Astrocyte (in vitro differentiated cells and primary cell): ENCODE measurements around the gene SLC16A7. TPM values are rescaled to one million over a fixed set of nuclear protein-coding genes. Genes with fewer than 3 reads are reported as not detected.

Experiments used
- DNase-seq: peaks from one replicate; pipeline ENCODE4 v3.0.0-alpha.2; 2010; ENCODE audit warnings: low read depth
- FAIRE-seq: peaks from 2 replicates; lab custom pipeline; 2011; peaks lifted over from hg19 to GRCh38; lab: Jason Lieb, UNC
- H2AFZ ChIP-seq: 2 replicates; pipeline ENCODE4 v1.6.0; 2012; ENCODE audit warnings: low read depth, low read length, inconsistent platforms
- H3K27ac ChIP-seq: 2 replicates; pipeline ENCODE4 v1.5.1; 2011; ENCODE audit warnings: low read depth, low read length, inconsistent platforms
- H3K27me3 ChIP-seq: 2 replicates; pipeline ENCODE4 v1.6.0; 2011; ENCODE audit warnings: low read length, inconsistent platforms; ENCODE audit not compliant: insufficient read depth
- H3K36me3 ChIP-seq: 2 replicates; pipeline ENCODE4 v1.5.1; 2011; ENCODE audit warnings: low read length, inconsistent platforms; ENCODE audit not compliant: insufficient read depth
- H3K4me1 ChIP-seq: 2 replicates; pipeline ENCODE4 v1.5.1; 2011; ENCODE audit warnings: low read length, inconsistent platforms; ENCODE audit not compliant: insufficient read depth
- H3K4me2 ChIP-seq: 2 replicates; pipeline ENCODE4 v1.6.0; 2012; ENCODE audit warnings: low read length, inconsistent platforms
- H3K4me3 ChIP-seq: 2 replicates; pipeline ENCODE4 v1.5.1; 2011; ENCODE audit warnings: low read depth, mild to moderate bottlenecking, low read length, inconsistent platforms; ENCODE audit not compliant: insufficient read depth
- H3K79me2 ChIP-seq: 2 replicates; pipeline ENCODE4 v1.6.0; 2012; ENCODE audit warnings: mild to moderate bottlenecking, low read length, inconsistent platforms; ENCODE audit not compliant: insufficient read depth
- H3K9ac ChIP-seq: 2 replicates; pipeline ENCODE4 v1.6.0; 2012; ENCODE audit warnings: mild to moderate bottlenecking, low read length, inconsistent platforms
- H3K9me3 ChIP-seq: 2 replicates; pipeline ENCODE4 v1.5.1; 2012; ENCODE audit warnings: low read depth, mild to moderate bottlenecking, low read length, inconsistent platforms; ENCODE audit not compliant: insufficient read depth
- H4K20me1 ChIP-seq: 2 replicates; pipeline ENCODE4 v1.6.0; 2012; ENCODE audit warnings: low read length, inconsistent platforms; ENCODE audit not compliant: insufficient read depth
- H3K27ac Mint-ChIP-seq: one replicate; pipeline ENCODE4 v1.8.0; 2021; ENCODE audit warnings: mild to moderate bottlenecking, mixed read lengths; ENCODE audit not compliant: unreplicated experiment
- H3K27me3 Mint-ChIP-seq: one replicate; pipeline ENCODE4 v1.8.0; 2021; ENCODE audit warnings: low read depth, mixed read lengths; ENCODE audit not compliant: unreplicated experiment
- H3K36me3 Mint-ChIP-seq: one replicate; pipeline ENCODE4 v1.8.0; 2021; ENCODE audit warnings: low read depth, mixed read lengths; ENCODE audit not compliant: unreplicated experiment
- H3K4me1 Mint-ChIP-seq: one replicate; pipeline ENCODE4 v1.8.0; 2021; ENCODE audit warnings: low read depth, mixed read lengths; ENCODE audit not compliant: unreplicated experiment
- H3K4me3 Mint-ChIP-seq: one replicate; pipeline ENCODE4 v1.8.0; 2021; ENCODE audit warnings: mild to moderate bottlenecking, moderate library complexity, mixed read lengths; ENCODE audit not compliant: unreplicated experiment
- H3K9me3 Mint-ChIP-seq: one replicate; pipeline ENCODE4 v1.8.0; 2021; ENCODE audit warnings: mild to moderate bottlenecking, mixed read lengths; ENCODE audit not compliant: unreplicated experiment
- CTCF ChIP-seq: IDR thresholded peaks from 2 replicates; pipeline ENCODE4 v1.5.1; 2011; ENCODE audit warnings: low read depth, mild to moderate bottlenecking, inconsistent platforms, low read length, moderate library complexity; ENCODE audit not compliant: insufficient read depth
- EZH2 ChIP-seq: IDR thresholded peaks from 2 replicates; pipeline ENCODE4 v1.6.1; 2012; ENCODE audit warnings: mild to moderate bottlenecking, low read length, inconsistent platforms; ENCODE audit not compliant: insufficient read depth
- total RNA-seq: library from RNA; stranded (reverse); gene quantifications from 2 replicates; pipeline ENCODE4 v1.2.1, GENCODE V29; 2021

The SLC16A7 gene
- total RNA-seq, 1 donor from 2014 or later, result 4.5 TPM

- H3K9me3 Mint-ChIP-seq, result no peaks in the 10 kb centered on the region
Observed at GRCh38 chr12:59689776-59690175, 93.9 kb downstream of the SLC16A7 start.

GRCh38 chr12:59695379-59695778, 99.5 kb downstream of the SLC16A7 start:
- no peaks in the 10 kb centered on the region for H3K36me3 ChIP-seq
- Mint-ChIP-seq H3K27ac (no peak overlapping the region), H3K9me3 (no peaks in the 10 kb centered on the region), H3K27me3 (no peaks in the 10 kb centered on the region), H3K4me3 (no peak overlapping the region), H3K4me1 (no peaks in the 10 kb centered on the region), H3K36me3 (no peaks in the 10 kb centered on the region)
- no peak for TF ChIP-seq EZH2
- TF ChIP-seq CTCF, result no peak
- H3K9me3 ChIP-seq, result no peaks in the 10 kb centered on the region
- no peak overlapping the region for H3K27ac ChIP-seq
- H2AFZ ChIP-seq, result no peak overlapping the region
- no peaks in the 10 kb centered on the region for H4K20me1 ChIP-seq
- FAIRE-seq, result no peak
- H3K4me2 ChIP-seq, result no peak overlapping the region
- no peaks in the 10 kb centered on the region for H3K27me3 ChIP-seq
- no peaks in the 10 kb centered on the region for H3K79me2 ChIP-seq
- H3K9ac ChIP-seq, result no peak overlapping the region
- DNase-seq, result peak; percentile 20
- no peaks in the 10 kb centered on the region for H3K4me1 ChIP-seq
- no peak overlapping the region for H3K4me3 ChIP-seq

More at GRCh38 chr12:59689776-59690175, 93.9 kb downstream of the SLC16A7 start:
- Mint-ChIP-seq H3K4me1 (no peaks in the 10 kb centered on the region), H3K36me3 (no peaks in the 10 kb centered on the region), H3K27me3 (no peaks in the 10 kb centered on the region), H3K4me3 (no peak overlapping the region), H3K27ac (no peak overlapping the region)
- Histone ChIP-seq H2AFZ (no peak overlapping the region), H4K20me1 (no peaks in the 10 kb centered on the region), H3K4me1 (no peaks in the 10 kb centered on the region), H3K27ac (no peak overlapping the region), H3K4me3 (no peak overlapping the region), H3K79me2 (no peaks in the 10 kb centered on the region), H3K27me3 (no peaks in the 10 kb centered on the region), H3K9me3 (no peaks in the 10 kb centered on the region), H3K9ac (no peak overlapping the region), H3K4me2 (no peak overlapping the region), H3K36me3 (no peaks in the 10 kb centered on the region)
- FAIRE-seq (no peak), DNase-seq (peak; percentile 37)
- TF ChIP-seq CTCF, result no peak
- no peak for TF ChIP-seq EZH2

- DNase-seq, result peak; percentile 53
- H3K4me3 Mint-ChIP-seq, result no peak overlapping the region
- Histone ChIP-seq H4K20me1 (no peaks in the 10 kb centered on the region), H3K9ac (no peak overlapping the region), H3K4me1 (no peaks in the 10 kb centered on the region), H3K36me3 (no peaks in the 10 kb centered on the region), H3K4me2 (no peak overlapping the region), H3K27me3 (no peaks in the 10 kb centered on the region), H3K27ac (no peak overlapping the region), H3K9me3 (no peaks in the 10 kb centered on the region), H3K4me3 (no peak overlapping the region), H3K79me2 (no peaks in the 10 kb centered on the region), H2AFZ (no peak overlapping the region)
- no peaks in the 10 kb centered on the region for H3K9me3 Mint-ChIP-seq
- H3K36me3 Mint-ChIP-seq, result no peaks in the 10 kb centered on the region
- H3K4me1 Mint-ChIP-seq, result no peaks in the 10 kb centered on the region
- no peak overlapping the region for H3K27ac Mint-ChIP-seq
- TF ChIP-seq EZH2 (no peak), CTCF (no peak)
- no peaks in the 10 kb centered on the region for H3K27me3 Mint-ChIP-seq
- no peak for FAIRE-seq
Observed at GRCh38 chr12:59698600-59698999, 102.8 kb downstream of the SLC16A7 start.
